Liver (tissue), 9 donors: ENCODE results near the gene PKP4. TPM values are rescaled to one million over a fixed set of nuclear protein-coding genes. Genes with fewer than 3 reads are reported as not detected.
"Not testable (repeated sequence)": the region's sequence is repeated elsewhere in the genome, so short reads cannot be mapped to it uniquely, and the experiment has no call there.

Experiments
- DNase-seq: peaks from one replicate; pipeline ENCODE4 v3.0.0-alpha.2; 2017; ENCODE audit warnings: low spot score
- H3K27ac ChIP-seq, 2 donors: one replicate each; pipeline ENCODE4 v1.7.0; 2013; ENCODE audit warnings: inconsistent platforms in 2 of 2, low read length in 2 of 2, control low read depth in 1 of 2, low read depth in 1 of 2, mild to moderate bottlenecking in 1 of 2
- H3K27me3 ChIP-seq, 4 donors: one replicate each; pipeline versions ENCODE4 v1.6.1 to v1.7.0; 2013; ENCODE audit warnings: low read length in 3 of 4, inconsistent platforms in 1 of 4, mild to moderate bottlenecking in 1 of 4, moderate library complexity in 1 of 4; ENCODE audit not compliant: control insufficient read depth in 4 of 4, insufficient read depth in 4 of 4
- H3K36me3 ChIP-seq, 4 donors: one replicate each; pipeline versions ENCODE4 v1.6.1 to v1.7.0; 2013; ENCODE audit warnings: low read length in 3 of 4, mild to moderate bottlenecking in 3 of 4, low read depth in 1 of 4, moderate library complexity in 1 of 4; ENCODE audit not compliant: control insufficient read depth in 4 of 4, insufficient read depth in 3 of 4
- H3K4me1 ChIP-seq, 4 donors: one replicate each; pipeline versions ENCODE4 v1.6.1 to v1.7.0; 2013; ENCODE audit warnings: low read length in 3 of 4, mild to moderate bottlenecking in 3 of 4, moderate library complexity in 1 of 4; ENCODE audit not compliant: control insufficient read depth in 4 of 4, insufficient read depth in 4 of 4
- H3K4me3 ChIP-seq, 3 donors: one replicate each; pipeline versions ENCODE4 v1.6.1 to v1.7.0; 2013; ENCODE audit warnings: low read length in 3 of 3, control low read depth in 1 of 3, low read depth in 1 of 3, mild to moderate bottlenecking in 1 of 3
- H3K9ac ChIP-seq, 2 donors: one replicate each; pipeline ENCODE4 v1.7.0; 2013; ENCODE audit warnings: low read length in 2 of 2, mild to moderate bottlenecking in 2 of 2, moderate library complexity in 2 of 2, control low read depth in 1 of 2, low read depth in 1 of 2
- H3K9me3 ChIP-seq, 4 donors: one replicate each; pipeline versions ENCODE4 v1.6.1 to v1.7.0; 2013; ENCODE audit warnings: low read length in 3 of 4; ENCODE audit not compliant: control insufficient read depth in 4 of 4
- ATF3 ChIP-seq: IDR thresholded peaks from 2 replicates; pipeline ENCODE4 v1.6.1; 2016; ENCODE audit warnings: antibody characterized with exemption
- FOXA1 ChIP-seq: IDR thresholded peaks from 2 replicates; pipeline ENCODE4 v1.6.1; 2016; ENCODE audit warnings: antibody characterized with exemption
- GABPA ChIP-seq, 2 donors: IDR thresholded peaks in 1 of 2; conservative IDR thresholded peaks in 1 of 2; 2 replicates each; pipeline ENCODE4 v1.6.1; 2016; ENCODE audit warnings: antibody characterized with exemption in 2 of 2, mild to moderate bottlenecking in 1 of 2, moderate library complexity in 1 of 2
- HNF4A ChIP-seq, 2 donors: conservative IDR thresholded peaks; 2 replicates each; pipeline ENCODE4 v1.6.1; 2016; ENCODE audit warnings: antibody characterized with exemption in 2 of 2, mild to moderate bottlenecking in 2 of 2
- HNF4G ChIP-seq: IDR thresholded peaks from 2 replicates; pipeline ENCODE4 v1.6.1; 2016; ENCODE audit warnings: antibody characterized with exemption
- JUND ChIP-seq, 2 donors: IDR thresholded peaks; 2 replicates each; pipeline ENCODE4 v1.6.1; 2016; ENCODE audit warnings: antibody characterized with exemption in 2 of 2
- MAX ChIP-seq: IDR thresholded peaks from 2 replicates; pipeline ENCODE4 v1.6.1; 2016; ENCODE audit warnings: antibody characterized with exemption
- RAD21 ChIP-seq, 2 donors: IDR thresholded peaks; 2 replicates each; pipeline ENCODE4 v1.6.1; 2016; ENCODE audit warnings: antibody characterized with exemption in 2 of 2, mild to moderate bottlenecking in 2 of 2
- SP1 ChIP-seq: IDR thresholded peaks from 2 replicates; pipeline ENCODE4 v1.6.1; 2018; ENCODE audit warnings: antibody characterized with exemption, mild to moderate bottlenecking
- TAF1 ChIP-seq: conservative IDR thresholded peaks from 2 replicates; pipeline ENCODE4 v1.6.1; 2016; ENCODE audit warnings: antibody characterized with exemption, mild to moderate bottlenecking
- YY1 ChIP-seq: IDR thresholded peaks from 2 replicates; pipeline ENCODE4 v1.6.1; 2016; ENCODE audit warnings: antibody characterized with exemption, mild to moderate bottlenecking
- ZBTB33 ChIP-seq: IDR thresholded peaks from 2 replicates; pipeline ENCODE4 v1.6.1; 2016; ENCODE audit warnings: antibody characterized with exemption
- WGBS: extraction: QIAGEN DNeasy Blood & Tissue Kit; methylation state at CpG from one replicate; pipeline ENCODE4 v1.1.7; 2013; 5-methylcytosine and 5-hydroxymethylcytosine counted together
- polyA plus RNA-seq, 2 donors: library from polyadenylated mRNA; stranded (reverse) in 1 of 2; unstranded in 1 of 2; fragments of 200-250 nt in 1 of 2; fragments of >200 nt in 1 of 2; fragmentation: Nextera tagmentation in 1 of 2; extraction: Ambion mirVana in 1 of 2; gene quantifications; one replicate each; pipeline versions ENCODE4 v1.2.1 to v1.2.3, GENCODE V29; 2013 to 2015
- total RNA-seq, 2 donors: library from RNA; depleted of rRNA; stranded (reverse); fragments of >200 nt; gene quantifications; one replicate each; pipeline ENCODE4 v1.2.3, GENCODE V29; 2014
- donor health status: healthy.
- donor health status: healthy.
- donor health status: healthy.
- donor health status: healthy.
- donor health status: healthy.

Gene PKP4
- total and polyA plus RNA-seq, 4 donors, result 7.7 to 33.8 (median 19.0) TPM

GRCh38 chr2:158432117-158432516, 24.6 kb upstream of the PKP4 start:
- Histone ChIP-seq H3K9me3 (no peaks in the 10 kb centered on the region), H3K4me1 (no peaks in the 10 kb centered on the region), H3K27ac (no peak overlapping the region), H3K4me3 (no peak overlapping the region), H3K36me3 (no peaks in the 10 kb centered on the region), H3K27me3 (no peaks in the 10 kb centered on the region), H3K9ac (no peak overlapping the region)
- TF ChIP-seq GABPA (IDR thresholded peaks at IDR 0.05 in 1 of 2, conservative IDR thresholded peaks at IDR 0.05 in 1 of 2), result no peak
- no peak for TF ChIP-seq JUND (IDR thresholded peaks at IDR 0.05)
- TF ChIP-seq RAD21 (IDR thresholded peaks at IDR 0.05), result no peak
- no peak for TF ChIP-seq FOXA1
- TF ChIP-seq YY1, result no peak
- no peak for DNase-seq

- WGBS, result 95% methylated on average over 13 of the region's 13 CpGs
- not testable (repeated sequence) for H3K9me3 ChIP-seq, H3K27ac ChIP-seq, H3K9ac ChIP-seq, H3K4me3 ChIP-seq, H3K36me3 ChIP-seq, H3K27me3 ChIP-seq, DNase-seq, H3K4me1 ChIP-seq
Measured at GRCh38 chr2:158433716-158434115, 23.0 kb upstream of the PKP4 start.

- not testable (repeated sequence) for H3K9me3 ChIP-seq, H3K4me1 ChIP-seq, H3K4me3 ChIP-seq, H3K27ac ChIP-seq, H3K36me3 ChIP-seq, H3K9ac ChIP-seq, H3K27me3 ChIP-seq, DNase-seq
- WGBS, result 98% methylated on average over 4 of the region's 4 CpGs
Measured at GRCh38 chr2:158439062-158439461, 17.7 kb upstream of the PKP4 start.

GRCh38 chr2:158443606-158444005, 13.1 kb upstream of the PKP4 start:
- Histone ChIP-seq H3K27me3 (no peaks in the 10 kb centered on the region), H3K4me3 (no peak overlapping the region), H3K4me1 (no peaks in the 10 kb centered on the region), H3K27ac (no peak overlapping the region), H3K9ac (no peak overlapping the region), H3K36me3 (no peaks in the 10 kb centered on the region), H3K9me3 (no peaks in the 10 kb centered on the region)
- DNase-seq, result no peak
- 93% methylated on average over 1 of the region's 1 CpG for WGBS
- TF ChIP-seq TAF1 (no peak), HNF4G (no peak), ATF3 (no peak), RAD21 (IDR thresholded peaks at IDR 0.05) (no peak), MAX (no peak), SP1 (no peak), ZBTB33 (no peak), FOXA1 (no peak), JUND (IDR thresholded peaks at IDR 0.05) (no peak), HNF4A (conservative IDR thresholded peaks at IDR 0.05) (no peak)
